ENCODE data around the gene NOP53.
A peak's percentile ranks its signal among the peaks of the same experiment; 100 is the strongest.
"Not testable (repeated sequence)": the region's sequence is repeated elsewhere in the genome, so short reads cannot be mapped to it uniquely, and the experiment has no call there.

NOP53 gene

DNA sequence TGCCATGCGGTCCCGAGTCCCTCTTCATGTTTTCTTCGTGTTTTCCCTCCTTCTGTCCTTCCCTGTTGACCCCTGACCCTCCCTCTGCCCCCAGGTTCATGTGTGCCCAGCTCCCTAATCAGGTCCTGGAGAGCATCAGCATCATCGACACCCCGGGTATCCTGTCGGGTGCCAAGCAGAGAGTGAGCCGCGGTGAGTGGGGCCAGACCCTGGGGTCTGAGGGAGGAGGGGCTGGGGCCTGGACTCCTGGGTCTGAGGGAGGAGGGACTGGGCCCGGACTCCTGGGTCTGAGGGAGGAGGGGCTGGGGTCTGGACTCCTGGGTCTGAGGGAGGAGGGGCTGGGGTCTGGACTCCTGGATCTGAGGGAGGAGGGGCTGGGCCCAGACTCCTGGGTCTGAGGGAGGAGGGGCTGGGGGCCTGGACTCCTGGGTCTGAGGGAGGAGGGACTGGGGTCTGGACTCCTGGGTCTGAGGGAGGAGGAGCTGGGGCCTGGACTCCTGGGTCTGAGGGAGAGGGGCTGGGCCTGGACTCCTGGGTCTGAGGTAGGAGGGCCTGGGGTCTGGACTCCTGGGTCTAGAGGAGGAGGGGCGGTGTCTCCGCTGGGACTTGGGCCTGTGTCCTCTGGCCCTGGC lies 26.8 kb upstream of the NOP53 start:
- not testable (repeated sequence) for DNase-seq (ENCODE audit: low read depth, low spot score)

DNA sequence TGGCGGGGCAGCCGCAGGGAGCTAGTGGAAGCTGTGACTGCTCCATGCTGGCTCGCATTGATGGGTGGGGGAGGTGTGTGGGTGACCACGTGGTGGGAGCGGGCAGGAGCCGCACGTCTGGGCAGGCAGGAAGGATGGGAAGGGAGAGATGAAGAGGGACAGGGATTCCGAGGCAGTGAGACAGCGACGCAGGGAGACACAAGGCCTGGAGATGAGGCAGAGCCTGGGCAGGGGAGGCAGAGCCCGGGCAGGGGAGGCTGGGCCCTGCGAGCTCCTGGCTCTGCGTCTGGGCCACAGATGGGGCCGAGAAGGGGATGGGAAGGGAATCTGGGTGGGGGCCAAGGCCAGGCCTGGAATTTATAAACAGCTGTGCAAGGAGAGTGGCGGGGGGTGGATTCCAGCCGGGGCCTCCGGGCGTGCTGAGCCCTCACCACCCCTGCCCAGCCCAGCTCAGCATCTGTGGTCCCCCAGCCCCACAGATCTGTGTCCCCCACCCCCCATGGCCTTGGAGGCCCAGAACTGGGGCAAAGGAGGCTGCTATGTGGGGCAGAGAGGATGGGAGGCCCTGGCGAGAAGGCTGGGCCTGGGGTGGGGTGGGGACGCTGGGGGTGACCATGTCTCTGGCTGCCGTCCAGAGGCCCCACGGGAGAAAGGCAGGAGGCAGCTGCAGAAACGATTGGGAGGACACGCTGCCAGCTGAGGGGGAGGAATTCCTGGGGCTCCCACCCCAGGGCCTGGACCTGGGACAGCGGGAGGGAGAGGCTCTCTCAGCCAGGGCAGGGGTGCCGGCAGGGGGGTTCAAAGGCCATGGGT lies 26.1 kb upstream of the NOP53 start:
- DNase-seq (ENCODE audit: low read depth, low spot score): peak; percentile 88

DNA sequence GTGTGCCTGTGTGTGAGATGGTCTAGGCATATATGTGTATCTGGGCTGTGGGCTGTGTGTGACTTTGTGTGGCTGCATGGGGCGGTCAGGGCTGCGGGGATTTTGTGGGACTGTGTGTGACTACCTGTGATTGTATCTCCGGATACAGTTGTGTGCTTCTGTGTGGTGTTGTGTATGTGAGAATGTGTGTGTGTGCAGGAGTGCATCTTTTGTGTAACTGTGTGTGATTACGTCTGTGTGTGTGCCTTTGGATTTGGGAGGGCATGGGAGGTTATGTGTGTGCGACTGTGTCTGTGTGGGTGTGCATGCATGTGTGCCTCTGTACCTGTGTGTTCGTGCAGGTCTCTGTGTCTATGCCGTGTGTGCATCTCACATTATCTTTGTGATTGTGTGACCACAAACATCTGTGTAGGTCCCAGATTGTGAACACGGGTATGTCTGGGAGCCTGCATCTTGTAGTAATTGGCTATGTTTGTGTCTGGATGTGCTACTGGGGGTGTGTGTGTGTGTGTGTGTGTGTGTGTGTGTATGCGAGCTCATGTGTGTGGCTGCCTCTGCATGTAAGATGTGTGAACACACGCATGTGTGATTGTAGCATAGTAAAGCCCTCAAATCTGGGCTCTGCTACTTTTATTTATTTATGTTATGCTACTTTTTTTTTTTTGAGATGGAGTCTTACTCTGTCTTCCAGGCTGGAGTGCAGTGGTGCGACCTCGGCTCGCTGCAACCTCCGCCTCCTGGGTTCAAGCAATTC lies 24.5 kb upstream of the NOP53 start:
- DNase-seq (ENCODE audit: low read depth, low spot score): no peak

DNA sequence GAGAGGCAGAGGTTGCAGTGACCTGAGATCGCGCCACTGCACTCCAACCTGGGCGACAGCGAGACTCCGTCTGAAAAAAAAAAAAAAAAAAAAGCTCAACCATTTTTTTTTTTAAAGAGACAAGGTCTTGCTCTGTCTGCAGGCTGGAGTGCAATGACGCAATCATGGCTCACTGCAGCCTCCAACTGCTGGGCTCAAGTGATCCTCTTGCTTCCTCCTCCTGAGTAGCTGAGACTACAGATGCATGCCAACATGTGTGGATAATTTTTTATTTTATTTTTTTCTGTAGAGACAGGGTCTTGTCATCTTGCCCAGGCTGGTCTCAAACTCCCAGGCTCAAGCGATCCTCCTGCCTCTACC lies 21.8 kb upstream of the NOP53 start:
- DNase-seq (ENCODE audit: low read depth, low spot score): peak; percentile 52

DNA sequence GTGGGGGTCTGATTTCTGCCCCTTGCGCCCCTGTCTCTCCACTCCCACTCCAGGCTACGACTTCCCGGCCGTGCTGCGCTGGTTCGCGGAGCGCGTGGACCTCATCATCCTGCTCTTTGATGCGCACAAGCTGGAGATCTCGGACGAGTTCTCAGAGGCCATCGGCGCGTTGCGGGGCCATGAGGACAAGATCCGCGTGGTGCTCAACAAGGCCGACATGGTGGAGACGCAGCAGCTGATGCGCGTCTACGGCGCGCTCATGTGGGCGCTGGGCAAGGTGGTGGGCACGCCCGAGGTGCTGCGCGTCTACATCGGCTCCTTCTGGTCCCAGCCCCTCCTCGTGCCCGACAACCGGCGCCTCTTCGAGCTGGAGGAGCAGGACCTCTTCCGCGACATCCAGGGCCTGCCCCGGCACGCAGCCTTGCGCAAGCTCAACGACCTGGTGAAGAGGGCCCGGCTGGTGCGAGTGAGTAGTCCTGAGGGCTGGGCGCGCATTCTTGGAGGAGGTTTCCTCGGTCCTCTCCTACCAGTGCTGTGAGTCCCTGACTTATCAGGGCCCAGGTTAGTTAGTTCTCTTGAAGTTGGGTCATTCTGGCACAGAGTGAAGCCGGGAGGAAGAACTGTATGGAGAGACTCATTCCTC lies 19.5 kb upstream of the NOP53 start:
- no peak for DNase-seq (ENCODE audit: low read depth, low spot score)

DNA sequence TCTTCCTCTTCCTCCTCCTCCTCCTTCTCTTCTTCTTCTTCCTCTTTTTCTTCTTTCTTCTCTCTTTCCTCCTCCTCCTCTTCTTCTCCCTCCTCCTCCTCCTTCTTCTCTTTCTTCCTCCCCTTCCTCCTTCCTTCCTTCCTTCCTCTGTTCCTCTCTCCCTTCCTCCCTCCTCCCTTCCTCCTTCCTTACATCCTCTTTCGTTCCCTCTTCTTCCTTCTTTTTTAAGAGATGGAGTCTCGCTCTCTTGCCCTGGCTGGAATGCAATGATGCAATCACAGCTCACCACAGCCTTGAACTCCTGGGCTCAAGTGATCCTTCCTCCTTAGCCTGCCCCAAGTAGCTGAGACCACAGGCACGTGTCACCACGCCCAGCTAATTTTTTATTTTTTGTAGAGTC lies 18.9 kb upstream of the NOP53 start:
- no peak for DNase-seq (ENCODE audit: low read depth, low spot score)

DNA sequence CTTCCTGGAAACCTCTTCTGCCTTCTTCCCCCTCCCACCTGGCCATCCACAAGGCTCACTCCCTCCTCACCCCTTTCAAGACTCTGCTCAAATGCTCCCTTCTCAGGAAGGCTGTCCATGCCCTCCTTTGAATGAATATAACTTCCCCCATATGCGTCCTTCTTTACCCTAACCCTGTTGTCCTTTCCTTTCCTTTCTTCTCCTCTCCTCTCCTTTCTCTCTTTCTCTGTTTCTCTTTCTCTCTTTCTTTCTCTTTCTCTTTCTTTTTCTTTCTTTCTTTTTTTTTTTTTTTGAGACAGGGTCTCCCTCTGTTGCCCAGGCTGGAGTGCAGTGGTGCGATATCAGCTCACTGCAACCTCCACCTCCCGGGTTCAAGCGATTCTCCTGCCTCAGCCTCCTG lies 17.1 kb upstream of the NOP53 start:
- not testable (repeated sequence) for DNase-seq (ENCODE audit: low read depth, low spot score)

DNA sequence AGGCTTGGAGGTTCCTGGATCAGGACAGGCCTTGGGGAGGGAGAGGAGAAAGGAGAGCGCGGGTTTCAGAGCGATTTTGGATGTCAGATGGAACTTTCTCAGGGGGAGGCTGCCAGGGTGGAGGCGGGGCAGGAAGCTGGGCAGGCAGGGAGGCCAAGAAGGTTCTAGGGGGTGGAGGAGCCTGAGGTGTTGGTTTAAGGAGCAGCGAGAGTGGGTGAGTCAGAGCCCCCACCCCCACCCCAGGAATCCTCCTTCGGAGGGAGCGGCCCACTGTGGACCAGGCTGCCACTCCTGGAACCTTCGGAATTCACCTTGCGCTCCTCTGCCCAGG lies 15.9 kb upstream of the NOP53 start:
- no peak for DNase-seq (ENCODE audit: low read depth, low spot score)

DNA sequence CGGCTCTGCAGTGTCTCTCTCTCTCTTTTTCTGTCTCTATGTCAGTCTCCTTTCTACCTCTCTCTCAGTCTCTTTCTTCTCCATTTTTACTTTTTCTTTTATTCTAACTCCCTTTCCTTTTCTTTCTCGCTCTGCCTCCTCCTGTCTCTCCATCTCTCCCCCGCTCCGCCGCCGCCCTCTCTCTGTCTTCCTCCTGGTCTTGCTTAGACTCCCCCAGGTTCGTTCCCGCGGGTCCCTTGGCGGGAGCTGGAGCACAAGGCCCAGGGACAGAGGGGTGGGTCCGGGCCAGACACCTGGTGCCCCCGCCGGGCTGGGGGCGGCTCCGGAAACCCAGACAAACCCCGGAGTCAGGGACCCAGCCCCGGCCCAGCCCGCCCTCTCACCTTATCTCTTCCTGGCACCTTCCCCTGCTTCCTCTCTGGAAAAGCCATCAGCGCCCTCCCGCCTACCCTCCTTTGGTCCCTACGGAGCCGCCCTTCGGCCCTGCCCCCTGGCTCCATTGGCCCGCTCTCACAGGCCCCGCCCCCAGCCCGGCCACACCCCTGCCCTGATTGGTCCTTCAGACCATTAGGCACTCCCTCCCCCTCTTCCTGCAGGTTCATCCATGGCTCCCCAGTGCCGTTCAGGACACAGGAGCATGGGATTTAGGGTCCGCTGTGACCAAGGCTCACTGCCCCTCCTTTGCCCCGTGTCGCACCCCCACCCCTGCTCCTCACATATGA lies 15.4 kb upstream of the NOP53 start:
- no peak for DNase-seq (ENCODE audit: low read depth, low spot score)

DNA sequence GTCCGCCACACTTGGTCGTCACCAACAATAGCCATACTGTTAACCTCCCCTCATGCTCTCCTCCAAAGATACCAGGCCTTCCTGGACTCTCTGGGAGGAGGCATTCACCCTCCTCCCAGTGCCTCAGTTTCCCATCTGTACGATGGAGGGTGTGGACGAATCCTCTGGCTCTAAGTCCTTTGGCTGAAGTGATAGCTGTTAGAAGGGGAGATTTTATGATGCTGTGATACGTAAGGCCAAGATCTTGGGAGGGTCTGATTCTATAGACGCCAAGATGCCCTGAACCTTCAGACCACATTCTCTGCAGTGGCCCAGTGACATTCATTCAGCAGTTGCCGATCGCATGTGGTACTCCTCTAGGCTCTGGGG lies 14.8 kb upstream of the NOP53 start:
- no peak for DNase-seq (ENCODE audit: low read depth, low spot score)

DNA sequence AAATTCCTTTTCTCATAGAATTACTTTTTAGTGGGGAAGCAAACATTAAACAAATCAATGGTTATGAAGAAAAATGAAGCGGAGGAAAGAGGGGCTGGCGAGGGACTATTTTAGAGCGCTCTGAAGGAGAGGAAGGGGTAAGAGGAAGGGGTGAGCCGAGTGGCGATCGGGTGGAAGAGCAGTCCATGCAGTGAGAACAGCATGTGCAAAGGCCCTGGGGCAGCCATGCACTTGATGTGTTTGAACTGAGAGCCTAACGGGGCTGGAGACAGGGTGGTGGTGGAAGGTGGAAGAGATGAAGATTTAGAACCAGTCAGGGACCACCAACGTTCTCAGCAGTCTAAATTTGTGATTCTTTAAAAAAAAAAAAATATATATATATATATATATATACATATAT lies 14.4 kb upstream of the NOP53 start:
- DNase-seq (ENCODE audit: low read depth, low spot score): no peak

DNA sequence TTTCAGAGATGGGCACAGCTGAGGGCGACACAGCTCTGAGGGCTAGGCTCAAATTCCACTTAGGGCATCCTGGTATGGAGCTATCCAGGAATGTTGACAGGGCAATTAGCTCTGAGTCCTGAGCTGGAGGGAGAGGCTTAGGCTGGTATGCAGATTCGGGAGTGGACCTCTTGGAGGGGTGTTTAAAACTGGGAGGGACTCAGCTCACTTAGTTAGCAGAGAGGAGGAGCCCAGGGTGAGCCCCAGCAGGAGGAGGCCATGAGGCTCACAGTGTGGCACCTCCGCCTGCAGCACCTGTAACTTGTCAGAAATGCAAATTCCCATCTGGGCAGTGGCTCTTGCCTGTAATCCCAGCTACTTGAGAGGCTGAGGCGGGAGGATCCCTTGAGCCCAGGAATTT lies 10.2 kb upstream of the NOP53 start:
- no peak for DNase-seq (ENCODE audit: low read depth, low spot score)

DNA sequence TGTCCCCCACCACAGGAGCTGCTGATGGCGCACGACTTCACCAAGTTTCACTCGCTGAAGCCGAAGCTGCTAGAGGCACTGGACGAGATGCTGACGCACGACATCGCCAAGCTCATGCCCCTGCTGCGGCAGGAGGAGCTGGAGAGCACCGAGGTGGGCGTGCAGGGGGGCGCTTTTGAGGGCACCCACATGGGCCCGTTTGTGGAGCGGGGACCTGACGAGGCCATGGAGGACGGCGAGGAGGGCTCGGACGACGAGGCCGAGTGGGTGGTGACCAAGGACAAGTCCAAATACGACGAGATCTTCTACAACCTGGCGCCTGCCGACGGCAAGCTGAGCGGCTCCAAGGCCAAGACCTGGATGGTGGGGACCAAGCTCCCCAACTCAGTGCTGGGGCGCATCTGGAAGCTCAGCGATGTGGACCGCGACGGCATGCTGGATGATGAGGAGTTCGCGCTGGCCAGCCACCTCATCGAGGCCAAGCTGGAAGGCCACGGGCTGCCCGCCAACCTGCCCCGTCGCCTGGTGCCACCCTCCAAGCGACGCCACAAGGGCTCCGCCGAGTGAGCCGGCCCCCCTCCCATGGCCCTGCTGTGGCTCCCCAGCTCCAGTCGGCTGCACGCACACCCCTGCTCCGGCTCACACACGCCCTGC lies 4.4 kb upstream of the NOP53 start:
- no peak for DNase-seq (ENCODE audit: low read depth, low spot score)

DNA sequence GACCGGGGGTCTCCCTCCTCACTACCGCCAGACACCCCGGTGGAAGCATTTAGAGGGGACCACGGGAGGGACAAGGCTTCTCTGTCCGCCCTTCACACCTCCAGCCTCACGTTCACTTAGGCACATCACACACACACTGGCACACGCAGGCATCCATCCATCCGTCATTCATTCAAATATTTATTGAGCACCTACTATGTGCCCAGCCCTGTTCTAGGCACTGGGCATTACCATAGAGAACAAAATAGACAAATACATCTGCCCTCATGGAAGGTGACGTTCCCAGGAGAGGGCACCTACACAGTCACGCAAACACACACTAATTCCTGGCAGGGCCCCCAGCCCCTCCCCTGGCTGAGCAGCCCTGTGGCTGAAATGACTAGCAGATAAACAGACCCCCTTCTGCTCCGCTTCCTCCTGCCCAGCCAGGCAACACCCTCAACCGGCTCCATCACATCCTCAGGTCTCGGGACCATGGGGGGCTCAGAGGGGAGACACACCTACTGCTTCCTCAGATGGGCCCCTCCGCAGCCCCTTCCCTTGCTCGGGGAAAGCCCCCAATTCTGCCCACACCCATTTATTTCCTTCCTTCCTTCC lies 3.7 kb upstream of the NOP53 start:
- no peak for DNase-seq (ENCODE audit: low read depth, low spot score)

DNA sequence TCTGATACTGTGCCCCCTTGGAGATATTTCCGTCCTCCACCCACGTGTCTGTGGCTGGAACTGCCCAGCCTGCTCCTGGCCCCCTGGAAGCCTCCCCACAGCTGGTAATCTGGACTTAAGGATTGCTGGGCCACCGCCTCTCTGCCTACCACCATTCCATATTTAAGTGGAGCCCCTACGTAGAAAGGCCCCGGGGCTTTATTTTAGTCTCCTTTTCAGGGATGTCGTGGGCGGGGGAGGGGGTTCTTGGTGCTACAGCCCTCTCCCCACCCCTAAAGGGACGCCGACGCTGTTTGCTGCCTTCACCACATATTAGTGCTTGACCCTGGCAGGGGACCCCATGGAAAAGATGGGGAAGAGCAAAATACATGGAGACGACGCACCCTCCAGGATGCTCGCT lies 2.7 kb upstream of the NOP53 start:
- no peak for DNase-seq (ENCODE audit: low read depth, low spot score)

DNA sequence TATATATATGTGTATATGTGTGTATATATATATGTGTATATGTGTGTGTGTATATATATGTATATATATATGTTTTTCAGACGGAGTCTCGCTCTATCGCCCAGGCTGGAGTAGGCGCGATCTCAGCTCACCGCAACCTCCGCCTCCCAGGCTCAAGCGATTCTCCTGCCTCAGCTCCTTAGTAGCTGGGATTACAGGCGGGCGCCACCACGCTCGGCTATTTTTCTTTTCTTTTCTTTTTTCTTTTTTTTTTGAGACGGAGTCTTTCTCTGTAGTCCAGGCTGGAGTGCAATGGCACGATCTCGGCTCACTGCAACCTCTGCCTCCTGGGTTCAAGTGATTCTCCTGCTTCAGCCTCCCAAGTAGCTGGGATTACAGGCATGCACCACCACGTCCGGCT lies 783 bp downstream of the NOP53 start:
- DNase-seq (ENCODE audit: low read depth, low spot score): not testable (repeated sequence)

DNA sequence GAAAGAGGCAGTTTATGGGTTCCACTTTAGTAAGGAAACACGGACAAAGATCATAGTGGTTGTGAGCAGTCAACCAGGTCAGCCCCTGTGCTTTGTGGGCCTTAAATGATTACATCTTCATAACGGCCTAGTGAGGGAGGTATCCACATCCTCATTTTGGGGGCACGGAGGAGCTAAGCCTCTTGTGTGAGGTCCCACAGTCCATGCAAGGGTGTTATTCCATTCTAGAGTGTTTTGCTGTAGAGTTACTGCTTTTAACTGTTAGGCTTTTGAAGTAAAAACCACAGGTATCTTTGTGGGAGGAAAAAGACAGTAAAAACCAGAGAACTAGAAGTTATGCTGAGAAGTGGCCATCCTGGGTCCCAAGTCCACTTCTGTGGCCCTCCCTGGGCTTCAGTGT lies 4.0 kb downstream of the NOP53 start:
- no peak for DNase-seq (ENCODE audit: low read depth, low spot score)

DNA sequence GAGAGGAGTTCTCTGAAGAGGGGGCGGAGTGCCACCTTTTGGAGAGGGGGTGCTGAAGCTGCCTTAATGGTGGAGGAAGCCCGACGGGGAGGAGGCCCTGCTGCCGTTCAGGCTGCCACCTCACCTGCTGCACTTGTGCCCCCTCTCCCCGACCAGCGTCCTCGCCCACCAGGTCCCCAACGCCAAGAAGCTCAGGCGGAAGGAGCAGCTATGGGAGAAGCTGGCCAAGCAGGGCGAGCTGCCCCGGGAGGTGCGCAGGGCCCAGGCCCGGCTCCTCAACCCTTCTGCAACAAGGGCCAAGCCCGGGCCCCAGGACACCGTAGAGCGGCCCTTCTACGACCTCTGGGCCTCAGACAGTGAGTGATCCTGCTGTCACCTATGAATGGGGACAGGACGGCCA lies 5.4 kb downstream of the NOP53 start:
- no peak for DNase-seq (ENCODE audit: low read depth, low spot score)

DNA sequence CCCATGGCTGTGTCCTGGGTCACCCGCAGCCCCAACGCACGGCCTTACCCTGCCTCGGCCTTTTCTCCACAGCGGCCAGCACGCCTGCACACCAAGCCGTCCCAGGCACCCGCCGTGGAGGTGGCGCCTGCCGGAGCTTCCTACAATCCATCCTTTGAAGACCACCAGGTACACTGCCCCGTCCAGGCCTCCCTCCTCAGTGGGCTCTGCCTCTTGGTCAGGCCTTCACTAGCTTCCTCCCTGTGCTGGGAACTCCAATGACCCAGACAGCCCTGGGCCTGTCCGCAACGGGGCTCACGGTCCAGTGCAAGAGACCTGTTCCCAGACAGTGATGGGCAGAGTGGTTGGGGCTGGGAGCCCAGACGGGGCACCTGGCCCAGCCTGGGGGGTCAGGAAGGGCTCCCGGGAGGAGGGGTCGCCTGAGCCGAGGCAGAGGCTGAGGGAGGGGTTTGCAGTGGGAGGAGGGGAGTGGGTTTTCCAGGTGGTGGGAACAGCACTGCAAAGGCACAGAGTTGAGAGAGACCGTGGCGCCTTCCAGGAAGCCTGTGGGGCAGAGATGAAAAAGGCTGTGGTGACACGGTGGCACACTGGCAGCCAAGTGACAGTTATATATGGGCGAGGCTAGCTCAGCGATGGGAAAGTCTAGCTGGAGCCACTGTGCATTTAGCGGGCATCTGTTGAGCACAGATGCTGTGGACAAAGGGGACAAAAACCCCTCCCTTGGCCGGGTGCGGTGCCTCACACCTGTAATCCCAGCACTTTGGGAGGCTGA lies 7.3 kb downstream of the NOP53 start:
- DNase-seq (ENCODE audit: low read depth, low spot score): no peak

Data from smooth muscle cell of the brain vasculature (primary cell).